Measurements from ENCODE around the gene CHD5.

Gene CHD5

GRCh38 chr1:6151291-6151822, 28.8 kb downstream of the CHD5 start:
- no peak for DNase-seq

- DNase-seq = no peak
Measured at GRCh38 chr1:6150006-6150938, 29.8 kb downstream of the CHD5 start.

- DNase-seq = no peak
Measured at GRCh38 chr1:6149597-6149996, 30.5 kb downstream of the CHD5 start.

- DNase-seq = peak; percentile 37
Measured at GRCh38 chr1:6148497-6149241, 31.5 kb downstream of the CHD5 start.

GRCh38 chr1:6145864-6146410, 34.2 kb downstream of the CHD5 start:
- DNase-seq = no peak

GRCh38 chr1:6145396-6145750, 34.7 kb downstream of the CHD5 start:
- no peak for DNase-seq

GRCh38 chr1:6144647-6145395, 35.3 kb downstream of the CHD5 start:
- no peak for DNase-seq

- DNase-seq = no peak
Measured at GRCh38 chr1:6144175-6144574, 35.9 kb downstream of the CHD5 start.

- no peak for DNase-seq
Measured at GRCh38 chr1:6143395-6143794, 36.7 kb downstream of the CHD5 start.

- no peak for DNase-seq
Measured at GRCh38 chr1:6142734-6143133, 37.4 kb downstream of the CHD5 start.

GRCh38 chr1:6142036-6142621, 38.0 kb downstream of the CHD5 start:
- no peak for DNase-seq

GRCh38 chr1:6141592-6141991, 38.5 kb downstream of the CHD5 start:
- DNase-seq = peak; percentile 9

- DNase-seq = no peak
Measured at GRCh38 chr1:6140413-6140812, 39.7 kb downstream of the CHD5 start.

- DNase-seq = no peak
Measured at GRCh38 chr1:6137758-6138157, 42.4 kb downstream of the CHD5 start.

- no peak for DNase-seq
Measured at GRCh38 chr1:6136516-6137220, 43.5 kb downstream of the CHD5 start.

- no peak for DNase-seq
Measured at GRCh38 chr1:6134741-6135510, 45.2 kb downstream of the CHD5 start.

- no peak for DNase-seq
Measured at GRCh38 chr1:6134206-6134605, 45.9 kb downstream of the CHD5 start.

GRCh38 chr1:6133146-6133895, 46.8 kb downstream of the CHD5 start:
- DNase-seq = no peak

- no peak for DNase-seq
Measured at GRCh38 chr1:6131561-6131960, 48.6 kb downstream of the CHD5 start.

- no peak for DNase-seq
Measured at GRCh38 chr1:6130596-6130995, 49.5 kb downstream of the CHD5 start.
